ENCODE results near the gene BHMT2.

BHMT2 gene

DNA sequence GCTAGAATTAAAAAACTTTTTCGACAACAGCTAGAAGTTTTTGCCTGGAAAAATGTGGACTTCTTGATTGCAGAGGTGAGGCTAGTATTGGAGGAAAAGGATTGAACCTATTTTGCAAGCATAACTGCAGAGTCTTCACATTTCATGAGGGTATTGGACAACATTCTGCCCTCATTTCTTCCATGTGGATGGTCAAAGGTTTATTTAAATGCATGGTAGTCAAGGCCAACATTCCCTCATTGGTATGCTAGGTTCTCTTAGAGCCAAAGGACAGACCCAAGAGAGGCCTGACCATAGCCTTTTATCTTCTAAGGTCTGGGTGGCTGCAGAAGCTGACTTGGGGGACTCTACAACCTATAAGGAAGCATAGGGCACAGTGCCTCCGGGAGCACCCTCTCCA is 11.2 kb downstream of the BHMT2 start:
- TF ChIP-seq CTCF (IDR thresholded peaks at IDR 0.05; ENCODE audit: low read depth, low read length, missing control alignments), result no peak
- H3K4me3 ChIP-seq (ENCODE audit: low read depth, low read length), result no peak overlapping the region
- H3K36me3 ChIP-seq (replicated peaks), result no peaks in the 10 kb centered on the region
- in situ Hi-C loops (cut with HindIII; ENCODE audit: low pct_ligation_motif_present, low sequenced_read_pairs), result no loop called here
- no peak overlapping the region for H3K27ac ChIP-seq
- H3K27me3 ChIP-seq (replicated peaks), result no peaks in the 10 kb centered on the region
- no peak for DNase-seq

- no peaks in the 10 kb centered on the region for H3K36me3 ChIP-seq (replicated peaks)
- no peak for DNase-seq
- no peaks in the 10 kb centered on the region for H3K27me3 ChIP-seq (replicated peaks)
- H3K4me3 ChIP-seq (ENCODE audit: low read depth, low read length), result no peak overlapping the region
- TF ChIP-seq CTCF (IDR thresholded peaks at IDR 0.05; ENCODE audit: low read depth, low read length, missing control alignments), result no peak
- in situ Hi-C loops (cut with HindIII; ENCODE audit: low pct_ligation_motif_present, low sequenced_read_pairs), result no loop called here
- no peak overlapping the region for H3K27ac ChIP-seq
Measured at GRCh38 chr5:79081779-79082178, 12.2 kb downstream of the BHMT2 start.

- Histone ChIP-seq H3K27me3 (replicated peaks) (no peaks in the 10 kb centered on the region), H3K36me3 (replicated peaks) (no peaks in the 10 kb centered on the region), H3K4me3 (ENCODE audit: low read depth, low read length) (no peak overlapping the region), H3K27ac (no peak overlapping the region)
- no peak for DNase-seq
- in situ Hi-C loops (cut with HindIII; ENCODE audit: low pct_ligation_motif_present, low sequenced_read_pairs), result no loop called here
- TF ChIP-seq CTCF (IDR thresholded peaks at IDR 0.05; ENCODE audit: low read depth, low read length, missing control alignments), result no peak
Measured at GRCh38 chr5:79086116-79086515, 16.5 kb downstream of the BHMT2 start.

GRCh38 chr5:79088507-79088906 is 18.9 kb downstream of the BHMT2 start:
- Histone ChIP-seq H3K36me3 (replicated peaks) (no peaks in the 10 kb centered on the region), H3K27ac (no peak overlapping the region), H3K4me3 (ENCODE audit: low read depth, low read length) (no peak overlapping the region), H3K27me3 (replicated peaks) (no peaks in the 10 kb centered on the region)
- in situ Hi-C loops (cut with HindIII; ENCODE audit: low pct_ligation_motif_present, low sequenced_read_pairs), result no loop called here
- TF ChIP-seq CTCF (IDR thresholded peaks at IDR 0.05; ENCODE audit: low read depth, low read length, missing control alignments), result no peak
- no peak for DNase-seq

DNA sequence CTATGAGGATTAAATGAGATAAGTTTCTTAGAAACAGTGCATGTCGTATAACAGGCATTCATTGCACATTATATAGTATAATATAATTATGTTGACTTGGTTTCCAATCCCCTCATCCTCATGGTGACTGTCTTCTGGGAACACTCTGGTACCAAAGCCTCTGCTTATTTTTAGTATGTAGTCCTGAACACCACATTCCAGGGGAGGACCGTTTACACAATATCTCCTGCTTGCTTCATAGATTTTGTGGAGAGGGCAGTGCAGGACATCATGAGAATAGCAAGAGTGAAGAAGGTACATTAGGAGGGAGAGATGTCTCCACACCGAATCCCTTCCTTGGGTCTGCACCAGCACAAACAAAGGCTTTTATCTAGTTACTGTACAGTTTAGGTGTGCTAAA is 21.5 kb downstream of the BHMT2 start:
- no peaks in the 10 kb centered on the region for H3K36me3 ChIP-seq (replicated peaks)
- no peak overlapping the region for H3K4me3 ChIP-seq (ENCODE audit: low read depth, low read length)
- no peak for DNase-seq
- H3K27me3 ChIP-seq (replicated peaks), result no peaks in the 10 kb centered on the region
- no peak overlapping the region for H3K27ac ChIP-seq
- TF ChIP-seq CTCF (IDR thresholded peaks at IDR 0.05; ENCODE audit: low read depth, low read length, missing control alignments), result no peak
- in situ Hi-C loops (cut with HindIII; ENCODE audit: low pct_ligation_motif_present, low sequenced_read_pairs), result no loop called here

DNA sequence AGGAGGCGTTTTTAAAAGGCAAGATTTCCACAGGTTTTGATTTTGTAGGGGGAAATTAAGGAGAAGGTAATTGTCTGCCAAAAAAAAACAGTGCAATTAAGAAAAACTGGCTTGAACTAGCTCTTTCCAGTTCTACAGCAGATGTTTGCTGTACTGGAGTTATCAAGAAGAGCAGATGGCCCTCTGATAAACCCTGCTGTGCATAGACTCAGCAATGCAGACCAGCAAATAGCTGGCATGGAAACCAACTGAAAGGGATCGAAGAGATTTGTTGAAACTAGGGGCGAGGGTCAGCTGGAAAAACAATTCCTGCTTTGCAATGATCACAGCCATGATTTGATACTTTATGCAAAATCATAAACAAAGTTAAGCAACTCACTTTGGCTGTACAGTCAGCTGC is 24.2 kb downstream of the BHMT2 start:
- Histone ChIP-seq H3K27ac (no peak overlapping the region), H3K36me3 (replicated peaks) (no peaks in the 10 kb centered on the region), H3K27me3 (replicated peaks) (no peaks in the 10 kb centered on the region), H3K4me3 (ENCODE audit: low read depth, low read length) (no peak overlapping the region)
- in situ Hi-C loops (cut with HindIII; ENCODE audit: low pct_ligation_motif_present, low sequenced_read_pairs), result no loop called here
- no peak for DNase-seq
- TF ChIP-seq CTCF (IDR thresholded peaks at IDR 0.05; ENCODE audit: low read depth, low read length, missing control alignments), result no peak
